ENCODE measurements around the gene LRRC63. TPM values are rescaled to one million over a fixed set of nuclear protein-coding genes. Genes with fewer than 3 reads are reported as not detected.
"Not testable (repeated sequence)": the region's sequence is repeated elsewhere in the genome, so short reads cannot be mapped to it uniquely, and the experiment has no call there.

The LRRC63 gene, protein sequence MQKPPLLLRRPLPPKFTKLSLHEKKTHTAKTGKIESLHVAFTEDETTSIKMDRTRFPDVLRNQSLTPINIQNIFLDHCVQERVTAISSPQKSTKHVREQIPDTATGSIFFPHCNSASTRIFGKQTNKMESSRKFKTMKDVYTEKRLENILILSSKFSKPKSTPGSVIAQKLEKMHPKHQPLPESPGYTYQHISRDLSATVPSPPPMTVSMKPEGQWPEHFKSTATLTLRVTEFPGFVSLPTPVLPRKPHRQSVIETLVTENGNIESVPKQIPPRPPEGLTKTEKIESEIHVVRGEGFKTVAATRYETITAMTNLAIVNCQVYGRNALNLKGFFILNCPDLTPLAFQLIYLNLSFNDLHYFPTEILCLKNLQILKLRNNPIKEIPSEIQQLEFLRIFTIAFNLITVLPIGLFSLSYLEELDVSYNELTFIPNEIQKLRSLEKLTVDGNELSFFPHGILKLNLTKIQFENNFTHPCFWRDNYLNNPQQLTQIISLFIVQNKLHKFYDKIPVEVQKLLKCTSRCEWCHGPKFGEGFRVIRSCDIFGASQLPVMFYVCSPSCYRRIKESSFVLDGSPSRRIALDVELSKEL
- under 1 TPM in 1 of 2 donors, not detected in 1; 0.01 TPM for polyA plus RNA-seq

DNA sequence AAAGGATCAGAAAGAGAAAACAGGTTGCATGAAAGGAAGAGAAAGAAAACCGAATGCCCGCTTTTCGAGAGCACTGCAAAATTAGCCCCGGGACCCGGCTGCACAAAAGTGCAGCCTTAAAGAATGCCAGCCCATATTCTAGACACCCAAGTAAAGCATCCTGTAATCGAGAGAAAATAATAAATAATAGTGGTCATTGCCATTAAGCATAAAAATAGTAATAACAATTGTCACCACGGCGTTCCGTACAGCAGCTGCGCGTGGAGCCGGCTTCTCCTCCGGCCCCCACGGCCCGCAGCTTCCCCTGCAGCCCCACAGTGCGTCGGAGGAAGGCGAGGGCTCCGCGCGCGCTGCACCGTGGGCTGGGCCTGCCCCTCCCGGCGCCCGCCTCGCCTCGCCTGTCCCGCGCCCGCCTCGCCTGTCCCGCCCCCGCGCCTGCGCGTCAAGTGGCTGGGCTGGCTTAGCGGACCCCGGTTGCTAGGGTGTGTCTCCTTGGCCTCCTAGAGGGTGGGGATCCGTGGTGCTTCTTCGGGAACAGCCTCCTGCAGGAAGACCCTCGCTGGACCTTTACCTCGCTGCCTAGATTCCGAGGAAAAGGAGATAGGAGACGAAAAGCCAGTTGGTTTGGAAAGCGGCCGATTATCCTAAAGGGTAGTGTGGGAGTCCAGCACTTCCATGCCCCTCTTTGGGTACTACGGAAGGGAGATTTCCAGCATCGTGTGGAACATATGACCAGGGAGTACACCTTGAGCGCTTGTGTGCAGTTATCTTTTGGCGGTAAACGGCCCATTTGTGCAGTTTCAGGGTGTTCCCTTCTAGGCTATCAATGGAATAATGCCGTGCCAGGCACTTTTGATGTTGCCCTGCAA lies at the start of gene LRRC63:
LRRC63 (plus strand) TSS at position 446 of the 869 bp plus-strand sequence. CDS start 1,107 bp downstream, outside the sequence.
- H3K4me3 ChIP-seq (ENCODE audit: low read depth in 1 of 2, low read length in 2 of 2): peak within 1 kb of the TSS; percentile 45 to 49
- H3K27me3 ChIP-seq (ENCODE audit: control insufficient read depth in 1 of 2, insufficient read depth in 2 of 2, low read length in 2 of 2): no peaks in the 10 kb centered on the region
- no peak within 1 kb of the TSS for H3K27ac ChIP-seq (ENCODE audit: low read depth in 2 of 2, low read length in 1 of 2)
- H3K36me3 ChIP-seq (ENCODE audit: control insufficient read depth in 2 of 2, insufficient read depth in 2 of 2, low read length in 1 of 2): no peaks in the 10 kb centered on the region
- no peaks in the 10 kb centered on the region for H3K9me3 ChIP-seq (ENCODE audit: control insufficient read depth in 2 of 2, insufficient read depth in 1 of 2, low read depth in 1 of 2, low read length in 1 of 2)
- peaks cover 0 to 4% of the 10 kb centered on the region in 2 donors for H3K4me1 ChIP-seq (ENCODE audit: control insufficient read depth in 2 of 2, insufficient read depth in 2 of 2, low read length in 1 of 2)
- WGBS, 2 donors: 2 to 3% methylated on average over 53 of the region's 53 CpGs

DNA sequence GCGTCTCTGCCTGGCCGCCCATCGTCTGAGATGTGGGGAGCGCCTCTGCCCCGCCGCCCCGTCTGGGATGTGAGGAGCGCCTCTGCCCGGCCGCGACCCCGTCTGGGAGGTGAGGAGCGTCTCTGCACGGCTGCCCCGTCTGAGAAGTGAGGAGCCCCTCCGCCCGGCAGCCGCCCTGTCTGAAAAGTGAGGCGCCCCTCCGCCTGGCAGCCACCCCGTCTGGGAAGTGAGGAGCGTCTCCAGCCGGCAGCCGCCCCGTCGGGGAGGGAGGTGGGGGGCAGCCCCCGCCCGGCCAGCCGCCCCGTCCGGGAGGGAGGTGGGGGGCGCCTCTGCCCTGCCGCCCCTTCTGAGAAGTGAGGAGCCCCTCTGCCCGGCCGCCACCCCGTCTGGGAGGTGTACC lies 49.0 kb upstream of the LRRC63 start:
- not testable (repeated sequence) for H3K36me3 ChIP-seq (ENCODE audit: control insufficient read depth in 2 of 2, insufficient read depth in 2 of 2, low read length in 1 of 2); H3K9me3 ChIP-seq (ENCODE audit: control insufficient read depth in 2 of 2, insufficient read depth in 1 of 2, low read depth in 1 of 2, low read length in 1 of 2); H3K27ac ChIP-seq (ENCODE audit: low read depth in 2 of 2, low read length in 1 of 2); H3K4me3 ChIP-seq (ENCODE audit: low read depth in 1 of 2, low read length in 2 of 2); H3K4me1 ChIP-seq (ENCODE audit: control insufficient read depth in 2 of 2, insufficient read depth in 2 of 2, low read length in 1 of 2); H3K27me3 ChIP-seq (ENCODE audit: control insufficient read depth in 1 of 2, insufficient read depth in 2 of 2, low read length in 2 of 2)
- 93 to 95% methylated on average over 31 to 36 of the region's 36 CpGs for WGBS, 2 donors

DNA sequence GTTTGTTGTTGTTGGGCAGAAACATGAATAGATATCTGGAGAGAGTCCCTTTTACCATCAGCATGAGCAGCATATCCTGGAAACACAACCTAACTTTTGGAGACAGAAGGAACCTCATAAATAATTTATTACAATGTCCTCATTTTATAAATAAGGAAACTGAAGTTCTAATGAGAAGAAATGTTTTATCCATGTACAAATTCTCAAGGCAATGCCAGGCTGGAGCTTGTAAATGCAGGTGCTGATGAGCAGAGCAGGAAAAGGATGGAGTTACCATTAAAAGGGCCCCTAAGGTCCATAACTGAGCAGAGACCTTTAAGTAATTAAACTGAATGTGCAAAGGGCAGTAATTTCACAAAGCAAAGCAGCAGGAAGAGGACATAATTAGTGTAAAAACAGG lies 47.1 kb upstream of the LRRC63 start:
- no peak overlapping the region for H3K27ac ChIP-seq (ENCODE audit: low read depth in 2 of 2, low read length in 1 of 2)
- H3K9me3 ChIP-seq (ENCODE audit: control insufficient read depth in 2 of 2, insufficient read depth in 1 of 2, low read depth in 1 of 2, low read length in 1 of 2): no peaks in the 10 kb centered on the region

DNA sequence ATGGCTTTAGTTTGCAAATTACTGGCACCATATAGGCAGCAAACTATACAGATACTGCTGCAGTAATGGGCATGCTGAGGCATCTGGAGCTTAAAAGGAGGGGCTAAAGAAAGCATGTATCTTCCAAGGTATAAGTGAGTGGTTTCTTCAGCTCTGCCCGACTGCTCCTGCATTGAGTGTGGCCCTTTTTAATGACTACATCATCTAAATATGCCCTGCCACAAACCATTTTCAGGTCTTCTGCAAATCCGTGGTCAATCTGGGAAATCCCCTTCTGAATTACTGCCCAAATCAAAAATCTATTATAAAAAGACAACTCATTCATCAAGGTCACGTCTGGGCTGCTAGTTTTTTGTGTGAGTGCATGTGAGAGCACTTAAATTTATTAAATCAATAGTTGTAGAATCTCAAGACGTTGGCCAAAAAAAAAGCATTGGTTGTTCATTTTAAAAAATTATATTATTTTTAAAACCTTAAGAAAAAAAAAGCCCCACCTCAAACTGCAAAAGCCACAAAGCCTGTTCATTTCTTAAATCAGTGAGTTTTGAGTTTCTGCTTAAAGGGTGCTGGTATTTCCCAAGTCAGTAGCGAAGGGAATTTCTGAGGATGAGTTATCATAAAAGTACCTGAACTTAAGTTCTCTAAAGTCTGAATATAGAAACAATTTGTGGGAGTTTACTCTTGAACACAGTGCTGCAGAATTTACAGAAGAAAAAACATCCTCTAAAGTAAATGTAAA lies 46.1 kb upstream of the LRRC63 start:
- no peaks in the 10 kb centered on the region for H3K9me3 ChIP-seq (ENCODE audit: control insufficient read depth in 2 of 2, insufficient read depth in 1 of 2, low read depth in 1 of 2, low read length in 1 of 2)
- 35% methylated on average over 5 of the region's 5 CpGs for WGBS, 2 donors
- no peak overlapping the region for H3K27ac ChIP-seq (ENCODE audit: low read depth in 2 of 2, low read length in 1 of 2)
- no peak overlapping the region for H3K4me3 ChIP-seq (ENCODE audit: low read depth in 1 of 2, low read length in 2 of 2)
- no peaks in the 10 kb centered on the region for H3K36me3 ChIP-seq (ENCODE audit: control insufficient read depth in 2 of 2, insufficient read depth in 2 of 2, low read length in 1 of 2)
- H3K4me1 ChIP-seq (ENCODE audit: control insufficient read depth in 2 of 2, insufficient read depth in 2 of 2, low read length in 1 of 2): peaks cover 0 to 2% of the 10 kb centered on the region in 2 donors
- H3K27me3 ChIP-seq (ENCODE audit: control insufficient read depth in 1 of 2, insufficient read depth in 2 of 2, low read length in 2 of 2): no peaks in the 10 kb centered on the region

More for the DNA sequence above, 47.1 kb upstream of the LRRC63 start:
- no peak overlapping the region for H3K4me3 ChIP-seq (ENCODE audit: low read depth in 1 of 2, low read length in 2 of 2)
- no peaks in the 10 kb centered on the region for H3K27me3 ChIP-seq (ENCODE audit: control insufficient read depth in 1 of 2, insufficient read depth in 2 of 2, low read length in 2 of 2)
- H3K36me3 ChIP-seq (ENCODE audit: control insufficient read depth in 2 of 2, insufficient read depth in 2 of 2, low read length in 1 of 2): no peaks in the 10 kb centered on the region
- H3K4me1 ChIP-seq (ENCODE audit: control insufficient read depth in 2 of 2, insufficient read depth in 2 of 2, low read length in 1 of 2): no peaks in the 10 kb centered on the region

DNA sequence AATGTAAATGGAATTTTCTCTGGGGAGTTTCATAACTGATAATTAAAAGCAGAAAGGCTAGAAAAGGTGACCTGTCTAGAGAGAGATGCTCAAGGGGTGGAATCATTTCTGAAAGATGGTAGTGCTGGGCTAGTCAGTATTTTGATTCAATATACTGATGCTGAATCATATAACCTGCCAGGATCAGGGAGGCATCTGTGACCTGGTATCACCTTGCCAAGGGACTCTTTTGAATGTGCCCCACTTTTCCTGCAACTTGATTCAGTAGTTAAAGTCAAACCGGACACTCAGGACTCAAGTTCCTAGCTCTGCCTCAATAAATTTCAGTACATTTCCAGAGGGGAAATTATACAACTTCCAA lies 45.5 kb upstream of the LRRC63 start:
- H3K27me3 ChIP-seq (ENCODE audit: control insufficient read depth in 1 of 2, insufficient read depth in 2 of 2, low read length in 2 of 2): no peaks in the 10 kb centered on the region
- H3K36me3 ChIP-seq (ENCODE audit: control insufficient read depth in 2 of 2, insufficient read depth in 2 of 2, low read length in 1 of 2): no peaks in the 10 kb centered on the region
- WGBS, 2 donors: 63 to 66% methylated on average over 1 of the region's 1 CpG
- no peak overlapping the region for H3K27ac ChIP-seq (ENCODE audit: low read depth in 2 of 2, low read length in 1 of 2)
- H3K4me3 ChIP-seq (ENCODE audit: low read depth in 1 of 2, low read length in 2 of 2): no peak overlapping the region
- H3K9me3 ChIP-seq (ENCODE audit: control insufficient read depth in 2 of 2, insufficient read depth in 1 of 2, low read depth in 1 of 2, low read length in 1 of 2): no peaks in the 10 kb centered on the region
- peaks cover 0 to 2% of the 10 kb centered on the region in 2 donors for H3K4me1 ChIP-seq (ENCODE audit: control insufficient read depth in 2 of 2, insufficient read depth in 2 of 2, low read length in 1 of 2)

DNA sequence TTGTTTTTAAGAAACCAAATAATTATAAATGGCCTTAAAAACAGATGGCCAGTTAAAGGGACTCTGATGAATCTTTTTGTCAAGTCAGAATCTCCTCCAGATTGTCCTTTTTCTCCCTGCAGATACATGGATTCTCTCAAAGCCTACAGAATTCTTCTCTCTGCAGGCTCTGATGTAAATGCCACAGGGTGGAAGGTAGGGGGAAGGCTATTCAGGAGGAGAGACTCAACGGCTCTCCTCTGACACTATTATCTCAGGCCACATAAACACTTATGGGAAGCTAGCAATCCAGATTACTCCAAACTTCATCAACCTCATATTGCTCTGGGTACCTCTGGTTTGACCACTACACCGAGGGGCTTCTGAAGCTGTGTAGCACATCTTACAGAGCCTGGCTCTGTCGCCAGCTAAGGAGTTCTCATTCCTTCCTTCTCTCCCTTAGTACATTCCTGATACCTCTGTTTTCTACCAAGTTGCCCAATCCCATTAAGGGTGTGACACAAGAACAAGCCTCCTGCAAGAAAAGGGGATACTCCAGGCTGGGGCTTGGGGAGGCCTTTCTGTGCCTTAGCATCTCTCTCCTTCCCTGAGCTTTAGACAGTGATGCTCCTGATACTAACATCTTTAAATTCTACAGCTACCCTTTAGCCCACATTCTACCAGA lies 44.6 kb upstream of the LRRC63 start:
- peaks cover 0 to 2% of the 10 kb centered on the region in 2 donors for H3K4me1 ChIP-seq (ENCODE audit: control insufficient read depth in 2 of 2, insufficient read depth in 2 of 2, low read length in 1 of 2)
- H3K4me3 ChIP-seq (ENCODE audit: low read depth in 1 of 2, low read length in 2 of 2): no peak overlapping the region
- H3K36me3 ChIP-seq (ENCODE audit: control insufficient read depth in 2 of 2, insufficient read depth in 2 of 2, low read length in 1 of 2): no peaks in the 10 kb centered on the region
- H3K9me3 ChIP-seq (ENCODE audit: control insufficient read depth in 2 of 2, insufficient read depth in 1 of 2, low read depth in 1 of 2, low read length in 1 of 2): no peaks in the 10 kb centered on the region
- no peaks in the 10 kb centered on the region for H3K27me3 ChIP-seq (ENCODE audit: control insufficient read depth in 1 of 2, insufficient read depth in 2 of 2, low read length in 2 of 2)
- H3K27ac ChIP-seq (ENCODE audit: low read depth in 2 of 2, low read length in 1 of 2): no peak overlapping the region
- 59 to 64% methylated on average over 3 of the region's 3 CpGs for WGBS, 2 donors

DNA sequence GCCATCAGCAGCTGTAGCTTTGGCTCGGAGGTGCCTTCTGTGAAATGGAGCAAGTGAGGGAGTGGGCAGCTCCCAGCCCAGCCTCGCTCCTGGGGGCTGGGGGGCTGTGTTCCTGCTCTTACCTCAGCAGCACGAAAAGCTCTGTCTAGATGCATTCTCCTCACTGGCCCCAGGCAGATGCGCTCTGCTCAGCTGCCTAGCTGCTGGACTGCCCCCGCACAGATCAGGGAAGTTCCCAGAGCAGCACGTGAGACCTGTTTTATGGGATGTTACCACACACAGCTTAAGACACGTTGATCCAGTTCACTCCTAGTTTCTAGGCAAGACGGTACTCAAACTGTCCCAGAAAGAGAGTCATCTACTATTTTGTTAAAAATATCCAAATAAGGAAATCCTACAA lies 43.4 kb upstream of the LRRC63 start:
- Histone ChIP-seq H3K36me3 (ENCODE audit: control insufficient read depth in 2 of 2, insufficient read depth in 2 of 2, low read length in 1 of 2) (no peaks in the 10 kb centered on the region), H3K4me3 (ENCODE audit: low read depth in 1 of 2, low read length in 2 of 2) (no peak overlapping the region), H3K27me3 (ENCODE audit: control insufficient read depth in 1 of 2, insufficient read depth in 2 of 2, low read length in 2 of 2) (no peaks in the 10 kb centered on the region), H3K4me1 (ENCODE audit: control insufficient read depth in 2 of 2, insufficient read depth in 2 of 2, low read length in 1 of 2) (peaks cover 0 to 2% of the 10 kb centered on the region in 2 donors), H3K9me3 (ENCODE audit: control insufficient read depth in 2 of 2, insufficient read depth in 1 of 2, low read depth in 1 of 2, low read length in 1 of 2) (no peaks in the 10 kb centered on the region), H3K27ac (ENCODE audit: low read depth in 2 of 2, low read length in 1 of 2) (no peak overlapping the region)
- 46 to 47% methylated on average over 8 of the region's 8 CpGs for WGBS, 2 donors

DNA sequence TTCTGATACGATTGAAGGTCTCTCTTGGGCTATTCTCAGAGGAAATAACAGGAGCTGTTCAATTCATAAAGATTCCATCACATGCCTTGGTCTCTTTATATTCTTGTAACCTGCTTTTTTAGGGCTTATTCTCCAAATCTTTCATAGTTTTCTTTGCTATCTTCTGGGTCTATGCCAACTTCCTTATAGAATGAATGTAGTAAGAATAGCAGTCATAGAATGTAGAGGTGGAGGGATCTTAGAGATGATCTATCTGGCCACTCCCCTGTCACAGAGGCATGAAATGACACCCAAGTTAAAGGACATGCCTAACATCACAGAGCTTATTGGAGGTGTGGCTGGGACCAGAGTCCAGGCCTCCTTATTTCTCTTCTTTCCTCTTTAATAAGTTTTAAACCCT lies 42.9 kb upstream of the LRRC63 start:
- peaks cover 0 to 2% of the 10 kb centered on the region in 2 donors for H3K4me1 ChIP-seq (ENCODE audit: control insufficient read depth in 2 of 2, insufficient read depth in 2 of 2, low read length in 1 of 2)
- H3K4me3 ChIP-seq (ENCODE audit: low read depth in 1 of 2, low read length in 2 of 2): no peak overlapping the region
- no peaks in the 10 kb centered on the region for H3K9me3 ChIP-seq (ENCODE audit: control insufficient read depth in 2 of 2, insufficient read depth in 1 of 2, low read depth in 1 of 2, low read length in 1 of 2)
- H3K27me3 ChIP-seq (ENCODE audit: control insufficient read depth in 1 of 2, insufficient read depth in 2 of 2, low read length in 2 of 2): no peaks in the 10 kb centered on the region
- H3K36me3 ChIP-seq (ENCODE audit: control insufficient read depth in 2 of 2, insufficient read depth in 2 of 2, low read length in 1 of 2): no peaks in the 10 kb centered on the region
- H3K27ac ChIP-seq (ENCODE audit: low read depth in 2 of 2, low read length in 1 of 2): no peak overlapping the region
- 33 to 46% methylated on average over 1 of the region's 1 CpG for WGBS, 2 donors

DNA sequence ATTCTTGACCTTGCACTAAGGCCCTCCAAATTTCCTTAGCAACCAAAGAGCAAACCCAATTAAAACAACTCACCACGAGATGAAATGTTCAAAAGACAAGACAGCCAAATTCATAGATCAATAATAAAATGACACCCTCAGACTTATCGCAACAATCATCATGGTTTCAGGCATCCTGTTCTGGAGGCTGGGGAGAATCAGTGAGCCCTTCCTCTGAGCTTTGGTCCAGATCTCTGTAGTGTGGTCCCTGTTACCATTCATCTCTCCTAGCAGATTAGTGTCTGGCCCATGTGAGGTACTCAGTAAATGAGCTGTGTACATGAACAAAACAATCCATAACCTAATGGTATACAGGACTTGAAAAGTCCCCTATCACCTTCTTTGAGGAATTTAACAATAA lies 42.0 kb upstream of the LRRC63 start:
- WGBS, 2 donors: 81 to 83% methylated on average over 2 of the region's 2 CpGs

More for the DNA sequence above, 42.0 kb upstream of the LRRC63 start:
- H3K36me3 ChIP-seq (ENCODE audit: control insufficient read depth in 2 of 2, insufficient read depth in 2 of 2, low read length in 1 of 2): no peaks in the 10 kb centered on the region
- H3K9me3 ChIP-seq (ENCODE audit: control insufficient read depth in 2 of 2, insufficient read depth in 1 of 2, low read depth in 1 of 2, low read length in 1 of 2): no peaks in the 10 kb centered on the region
- H3K27me3 ChIP-seq (ENCODE audit: control insufficient read depth in 1 of 2, insufficient read depth in 2 of 2, low read length in 2 of 2): no peaks in the 10 kb centered on the region
- H3K27ac ChIP-seq (ENCODE audit: low read depth in 2 of 2, low read length in 1 of 2): no peak overlapping the region
- peaks cover 0 to 2% of the 10 kb centered on the region in 2 donors for H3K4me1 ChIP-seq (ENCODE audit: control insufficient read depth in 2 of 2, insufficient read depth in 2 of 2, low read length in 1 of 2)
- no peak overlapping the region for H3K4me3 ChIP-seq (ENCODE audit: low read depth in 1 of 2, low read length in 2 of 2)
